GM23338 (cell line): ENCODE measurements around the gene PRKCH. TPM values are rescaled to one million over a fixed set of nuclear protein-coding genes. Genes with fewer than 3 reads are reported as not detected.

Source experiments
- ATAC-seq: fragments of 200-7000 bp; cut with Tn5 transposase; 3 replicates; pipeline ENCODE4 v1.9.1; 2020
- DNase-seq: peaks from one replicate; pipeline ENCODE4 v3.0.0-alpha.2; 2015; ENCODE audit warnings: low spot score
- H2AFZ ChIP-seq: fragments of 200-600 bp; sonication (generic); 2 replicates; pipeline ENCODE4 v1.8.0; 2016; ENCODE audit warnings: antibody characterized with exemption, mild to moderate bottlenecking, moderate library complexity
- H3F3A ChIP-seq: fragments of 200-600 bp; sonication (generic); replicated peaks from 2 replicates; pipeline ENCODE4 v1.8.0; 2017; ENCODE audit warnings: antibody characterized with exemption, mixed run types, low read depth
- H3K27ac ChIP-seq: fragments of 200-600 bp; sonication (generic); 2 replicates; pipeline ENCODE4 v1.6.1; 2016; ENCODE audit warnings: low read depth
- H3K27me3 ChIP-seq: fragments of 200-600 bp; sonication (generic); 2 replicates; pipeline ENCODE4 v1.8.0; 2016; ENCODE audit warnings: mild to moderate bottlenecking, mixed run types, moderate library complexity; ENCODE audit not compliant: insufficient read depth
- H3K36me3 ChIP-seq: fragments of 200-600 bp; sonication (generic); 2 replicates; pipeline ENCODE4 v1.8.0; 2016; ENCODE audit warnings: mild to moderate bottlenecking; ENCODE audit not compliant: insufficient read depth
- H3K4me1 ChIP-seq: fragments of 200-600 bp; sonication (generic); 2 replicates; pipeline ENCODE4 v1.8.0; 2016; ENCODE audit warnings: mild to moderate bottlenecking, moderate library complexity; ENCODE audit not compliant: insufficient read depth
- H3K4me2 ChIP-seq: fragments of 200-600 bp; sonication (generic); 2 replicates; pipeline ENCODE4 v1.7.1; 2017; ENCODE audit warnings: mixed run types
- H3K4me3 ChIP-seq: fragments of 200-600 bp; sonication (generic); 2 replicates; pipeline ENCODE4 v1.6.1; 2016; ENCODE audit warnings: mixed run types
- H3K79me2 ChIP-seq: fragments of 200-600 bp; sonication (generic); replicated peaks from 2 replicates; pipeline ENCODE4 v1.8.0; 2017; ENCODE audit warnings: mild to moderate bottlenecking; ENCODE audit not compliant: insufficient read depth
- H3K9me2 ChIP-seq: fragments of 200-600 bp; sonication (generic); 2 replicates; pipeline ENCODE4 v1.8.0; 2017; ENCODE audit not compliant: insufficient read depth
- H4K20me1 ChIP-seq: fragments of 200-600 bp; sonication (generic); replicated peaks from 2 replicates; pipeline ENCODE4 v1.8.0; 2017; ENCODE audit warnings: mild to moderate bottlenecking; ENCODE audit not compliant: insufficient read depth
- H3K27ac Mint-ChIP-seq: 2 replicates; pipeline ENCODE4 v1.8.0; 2020; ENCODE audit warnings: inconsistent platforms, mild to moderate bottlenecking, moderate library complexity, mixed read lengths
- H3K27me3 Mint-ChIP-seq: 3 replicates; pipeline ENCODE4 v1.8.0; 2022; ENCODE audit warnings: low read depth, mild to moderate bottlenecking, moderate library complexity, mixed read lengths, inconsistent platforms; ENCODE audit not compliant: insufficient read depth, poor library complexity
- H3K36me3 Mint-ChIP-seq: 3 replicates; pipeline ENCODE4 v1.8.0; 2021; ENCODE audit warnings: low read depth, mild to moderate bottlenecking, inconsistent platforms, moderate library complexity, mixed read lengths
- H3K4me1 Mint-ChIP-seq: 3 replicates; pipeline ENCODE4 v1.8.0; 2020; ENCODE audit warnings: mild to moderate bottlenecking, inconsistent platforms, mixed read lengths
- H3K4me3 Mint-ChIP-seq: 3 replicates; pipeline ENCODE4 v1.8.0; 2021; ENCODE audit warnings: moderate library complexity, mild to moderate bottlenecking, inconsistent platforms, mixed read lengths
- H3K9me3 Mint-ChIP-seq: 3 replicates; pipeline ENCODE4 v1.8.0; 2020; ENCODE audit warnings: moderate library complexity, mild to moderate bottlenecking, inconsistent platforms, mixed read lengths
- CREB1 ChIP-seq: fragments of 250-450 bp; sonication (Bioruptor Pico); IDR thresholded peaks from 2 replicates; pipeline ENCODE4 v1.5.0; 2020; ENCODE audit warnings: low read depth, mild to moderate bottlenecking, moderate library complexity
- JUNB ChIP-seq: IDR thresholded peaks from one replicate; pipeline ENCODE4 v1.6.1; 2016; ENCODE audit warnings: antibody characterized with exemption; ENCODE audit not compliant: unreplicated experiment
- NANOG ChIP-seq: IDR thresholded peaks from 2 replicates; pipeline ENCODE4 v1.6.1; 2016; ENCODE audit warnings: antibody characterized with exemption, borderline replicate concordance
- STAT1 ChIP-seq: IDR thresholded peaks from one replicate; pipeline ENCODE4 v1.6.1; 2016; ENCODE audit warnings: antibody characterized with exemption; ENCODE audit not compliant: unreplicated experiment
- ZNF114 ChIP-seq: fragments of 250-450 bp; sonication (Bioruptor Pico); IDR thresholded peaks from 2 replicates; pipeline ENCODE4 v1.5.0; 2020; ENCODE audit warnings: mild to moderate bottlenecking, moderate library complexity
- ZNF331 ChIP-seq: fragments of 250-450 bp; sonication (Bioruptor Pico); IDR thresholded peaks from 2 replicates; pipeline ENCODE4 v1.5.0; 2020; ENCODE audit warnings: low read depth, mild to moderate bottlenecking, moderate library complexity
- polyA plus RNA-seq: library from polyadenylated mRNA; unstranded; fragments of >200 nt; fragmentation: Nextera tagmentation; extraction: Ambion mirVana; gene quantifications from 2 replicates; pipeline ENCODE4 v1.2.1, GENCODE V29; 2016
- total RNA-seq: library from RNA; depleted of rRNA; stranded (reverse); fragments of >200 nt; shearing (Covaris generic); gene quantifications from 2 replicates; pipeline ENCODE4 v1.2.3, GENCODE V29; 2014
- TF ChIP-seq, protein P1 (sequence below), 2 experiments: fragments of 200-600 bp in 1 of 2; sonication (generic) in 1 of 2; conservative IDR thresholded peaks; 2 replicates each; pipeline versions ENCODE4 v1.5.1 to v1.6.1; 2016 to 2017; ENCODE audit warnings: antibody characterized with exemption in 2 of 2, low read depth in 2 of 2, mild to moderate bottlenecking in 2 of 2, moderate library complexity in 1 of 2
- TF ChIP-seq, protein P2 (sequence below): IDR thresholded peaks from one replicate; pipeline ENCODE4 v1.6.1; 2018; ENCODE audit warnings: antibody characterized with exemption; ENCODE audit not compliant: unreplicated experiment
- TF ChIP-seq, protein P3 (sequence below): fragments of 250-450 bp; sonication (Bioruptor Pico); IDR thresholded peaks from 2 replicates; pipeline ENCODE4 v1.5.0; 2020; ENCODE audit warnings: mild to moderate bottlenecking, moderate library complexity

The PRKCH gene
- total and polyA plus RNA-seq, 2 experiments from 2014 or later = 5.4 to 10.1 TPM

DNA sequence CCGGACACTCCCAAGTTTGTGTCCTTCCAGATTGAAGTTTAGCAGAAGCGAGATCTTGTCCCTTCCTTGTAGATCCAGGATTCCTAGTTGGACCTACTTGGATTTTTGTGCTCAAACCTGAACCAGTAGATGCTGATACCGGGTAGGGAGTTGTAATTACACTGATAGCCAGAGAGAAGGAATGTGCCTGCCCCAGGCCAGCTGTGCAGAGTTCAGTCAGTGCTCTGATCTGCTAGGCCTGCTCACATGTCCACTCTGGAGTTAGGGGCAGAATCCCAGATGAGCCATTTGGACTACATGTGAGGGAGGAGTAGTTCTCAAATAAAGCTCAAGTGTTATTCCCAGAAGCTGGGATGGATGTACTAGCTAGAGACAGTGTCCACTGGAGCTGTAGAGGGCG is 65.7 kb downstream of the PRKCH start:
- Histone ChIP-seq H3K4me2 (no peak overlapping the region), H4K20me1 (no peaks in the 10 kb centered on the region), H3F3A (no peaks in the 10 kb centered on the region), H3K27me3 (no peaks in the 10 kb centered on the region), H3K79me2 (no peaks in the 10 kb centered on the region), H2AFZ (no peak overlapping the region), H3K4me1 (no peaks in the 10 kb centered on the region), H3K9me2 (no peaks in the 10 kb centered on the region; the same call in 1 of the 2 replicates), H3K4me3 (no peak overlapping the region), H3K27ac (no peak overlapping the region), H3K36me3 (no peaks in the 10 kb centered on the region)
- peaks cover 3% of the 10 kb centered on the region for H3K27me3 Mint-ChIP-seq
- TF ChIP-seq CREB1 = no peak
- no peak for TF ChIP-seq ZNF331 (CRISPR knock-in tag)
- DNase-seq = no peak
- no peaks in the 10 kb centered on the region for H3K9me3 Mint-ChIP-seq
- H3K4me1 Mint-ChIP-seq = no peaks in the 10 kb centered on the region
- H3K36me3 Mint-ChIP-seq = no peaks in the 10 kb centered on the region
- ATAC-seq = no peak
- no peak overlapping the region for H3K4me3 Mint-ChIP-seq
- no peak overlapping the region for H3K27ac Mint-ChIP-seq

DNA sequence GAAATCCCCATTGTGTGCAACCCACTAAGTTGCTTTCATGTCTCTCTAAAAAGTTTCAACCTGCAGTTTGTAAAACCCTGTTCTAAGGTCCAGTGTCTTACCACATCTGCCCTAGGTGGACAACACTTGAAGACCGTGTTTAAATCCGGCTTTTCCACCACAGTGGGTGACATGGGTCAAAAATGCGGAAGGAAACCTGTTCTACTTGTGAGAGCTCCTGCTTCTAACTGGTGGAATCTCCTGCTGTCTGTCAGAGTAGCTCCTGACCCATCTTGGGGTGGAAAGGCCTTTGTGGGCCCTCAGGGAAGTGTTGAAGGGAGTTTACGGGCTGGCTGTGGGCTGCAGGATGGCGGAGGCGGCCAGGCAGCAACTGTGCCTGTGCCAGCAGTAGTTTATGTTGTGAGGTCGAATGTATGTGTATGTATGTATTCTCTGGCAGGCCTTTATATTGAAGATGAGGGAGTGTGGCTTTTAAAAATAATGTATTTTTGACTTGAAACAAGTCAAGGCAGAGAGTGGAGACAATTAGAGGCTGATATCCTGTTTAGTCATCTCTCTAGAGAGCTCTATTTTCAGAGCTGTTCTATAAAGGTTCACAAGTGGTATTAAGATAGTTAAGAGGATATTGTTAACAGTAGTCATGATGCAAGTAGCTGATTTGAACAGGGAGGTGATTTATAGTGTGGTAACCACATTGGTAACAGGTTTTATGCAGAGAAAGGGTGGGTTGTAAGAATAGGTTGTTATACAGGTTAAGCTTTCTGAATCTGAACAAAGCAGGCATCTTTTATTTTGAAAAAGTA is 67.0 kb downstream of the PRKCH start:
- no peaks in the 10 kb centered on the region for H3F3A ChIP-seq
- no peaks in the 10 kb centered on the region for H3K9me3 Mint-ChIP-seq

More for the DNA sequence above, 67.0 kb downstream of the PRKCH start:
- Mint-ChIP-seq H3K27me3 (peaks cover 3% of the 10 kb centered on the region), H3K4me1 (no peaks in the 10 kb centered on the region), H3K36me3 (no peaks in the 10 kb centered on the region), H3K4me3 (no peak overlapping the region), H3K27ac (no peak overlapping the region)
- H3K4me1 ChIP-seq = no peaks in the 10 kb centered on the region
- H3K79me2 ChIP-seq = no peaks in the 10 kb centered on the region
- H2AFZ ChIP-seq = no peak overlapping the region
- no peaks in the 10 kb centered on the region for H3K27me3 ChIP-seq
- no peak for DNase-seq
- no peak overlapping the region for H3K4me2 ChIP-seq
- no peaks in the 10 kb centered on the region for H4K20me1 ChIP-seq
- H3K27ac ChIP-seq = no peak overlapping the region
- H3K9me2 ChIP-seq = no peaks in the 10 kb centered on the region
- no peak for ATAC-seq
- no peak for TF ChIP-seq STAT1
- no peak for TF ChIP-seq ZNF114 (CRISPR knock-in tag)
- no peak for TF ChIP-seq ZNF331 (CRISPR knock-in tag)
- TF ChIP-seq, protein P1, sequence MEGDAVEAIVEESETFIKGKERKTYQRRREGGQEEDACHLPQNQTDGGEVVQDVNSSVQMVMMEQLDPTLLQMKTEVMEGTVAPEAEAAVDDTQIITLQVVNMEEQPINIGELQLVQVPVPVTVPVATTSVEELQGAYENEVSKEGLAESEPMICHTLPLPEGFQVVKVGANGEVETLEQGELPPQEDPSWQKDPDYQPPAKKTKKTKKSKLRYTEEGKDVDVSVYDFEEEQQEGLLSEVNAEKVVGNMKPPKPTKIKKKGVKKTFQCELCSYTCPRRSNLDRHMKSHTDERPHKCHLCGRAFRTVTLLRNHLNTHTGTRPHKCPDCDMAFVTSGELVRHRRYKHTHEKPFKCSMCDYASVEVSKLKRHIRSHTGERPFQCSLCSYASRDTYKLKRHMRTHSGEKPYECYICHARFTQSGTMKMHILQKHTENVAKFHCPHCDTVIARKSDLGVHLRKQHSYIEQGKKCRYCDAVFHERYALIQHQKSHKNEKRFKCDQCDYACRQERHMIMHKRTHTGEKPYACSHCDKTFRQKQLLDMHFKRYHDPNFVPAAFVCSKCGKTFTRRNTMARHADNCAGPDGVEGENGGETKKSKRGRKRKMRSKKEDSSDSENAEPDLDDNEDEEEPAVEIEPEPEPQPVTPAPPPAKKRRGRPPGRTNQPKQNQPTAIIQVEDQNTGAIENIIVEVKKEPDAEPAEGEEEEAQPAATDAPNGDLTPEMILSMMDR (conservative IDR thresholded peaks at IDR 0.05; ENCODE audit: low read depth in 2 of 2) = no peak
- no peak for TF ChIP-seq NANOG
- TF ChIP-seq JUNB = no peak
- TF ChIP-seq, protein P2, sequence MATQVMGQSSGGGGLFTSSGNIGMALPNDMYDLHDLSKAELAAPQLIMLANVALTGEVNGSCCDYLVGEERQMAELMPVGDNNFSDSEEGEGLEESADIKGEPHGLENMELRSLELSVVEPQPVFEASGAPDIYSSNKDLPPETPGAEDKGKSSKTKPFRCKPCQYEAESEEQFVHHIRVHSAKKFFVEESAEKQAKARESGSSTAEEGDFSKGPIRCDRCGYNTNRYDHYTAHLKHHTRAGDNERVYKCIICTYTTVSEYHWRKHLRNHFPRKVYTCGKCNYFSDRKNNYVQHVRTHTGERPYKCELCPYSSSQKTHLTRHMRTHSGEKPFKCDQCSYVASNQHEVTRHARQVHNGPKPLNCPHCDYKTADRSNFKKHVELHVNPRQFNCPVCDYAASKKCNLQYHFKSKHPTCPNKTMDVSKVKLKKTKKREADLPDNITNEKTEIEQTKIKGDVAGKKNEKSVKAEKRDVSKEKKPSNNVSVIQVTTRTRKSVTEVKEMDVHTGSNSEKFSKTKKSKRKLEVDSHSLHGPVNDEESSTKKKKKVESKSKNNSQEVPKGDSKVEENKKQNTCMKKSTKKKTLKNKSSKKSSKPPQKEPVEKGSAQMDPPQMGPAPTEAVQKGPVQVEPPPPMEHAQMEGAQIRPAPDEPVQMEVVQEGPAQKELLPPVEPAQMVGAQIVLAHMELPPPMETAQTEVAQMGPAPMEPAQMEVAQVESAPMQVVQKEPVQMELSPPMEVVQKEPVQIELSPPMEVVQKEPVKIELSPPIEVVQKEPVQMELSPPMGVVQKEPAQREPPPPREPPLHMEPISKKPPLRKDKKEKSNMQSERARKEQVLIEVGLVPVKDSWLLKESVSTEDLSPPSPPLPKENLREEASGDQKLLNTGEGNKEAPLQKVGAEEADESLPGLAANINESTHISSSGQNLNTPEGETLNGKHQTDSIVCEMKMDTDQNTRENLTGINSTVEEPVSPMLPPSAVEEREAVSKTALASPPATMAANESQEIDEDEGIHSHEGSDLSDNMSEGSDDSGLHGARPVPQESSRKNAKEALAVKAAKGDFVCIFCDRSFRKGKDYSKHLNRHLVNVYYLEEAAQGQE = no peak
- TF ChIP-seq, protein P3, sequence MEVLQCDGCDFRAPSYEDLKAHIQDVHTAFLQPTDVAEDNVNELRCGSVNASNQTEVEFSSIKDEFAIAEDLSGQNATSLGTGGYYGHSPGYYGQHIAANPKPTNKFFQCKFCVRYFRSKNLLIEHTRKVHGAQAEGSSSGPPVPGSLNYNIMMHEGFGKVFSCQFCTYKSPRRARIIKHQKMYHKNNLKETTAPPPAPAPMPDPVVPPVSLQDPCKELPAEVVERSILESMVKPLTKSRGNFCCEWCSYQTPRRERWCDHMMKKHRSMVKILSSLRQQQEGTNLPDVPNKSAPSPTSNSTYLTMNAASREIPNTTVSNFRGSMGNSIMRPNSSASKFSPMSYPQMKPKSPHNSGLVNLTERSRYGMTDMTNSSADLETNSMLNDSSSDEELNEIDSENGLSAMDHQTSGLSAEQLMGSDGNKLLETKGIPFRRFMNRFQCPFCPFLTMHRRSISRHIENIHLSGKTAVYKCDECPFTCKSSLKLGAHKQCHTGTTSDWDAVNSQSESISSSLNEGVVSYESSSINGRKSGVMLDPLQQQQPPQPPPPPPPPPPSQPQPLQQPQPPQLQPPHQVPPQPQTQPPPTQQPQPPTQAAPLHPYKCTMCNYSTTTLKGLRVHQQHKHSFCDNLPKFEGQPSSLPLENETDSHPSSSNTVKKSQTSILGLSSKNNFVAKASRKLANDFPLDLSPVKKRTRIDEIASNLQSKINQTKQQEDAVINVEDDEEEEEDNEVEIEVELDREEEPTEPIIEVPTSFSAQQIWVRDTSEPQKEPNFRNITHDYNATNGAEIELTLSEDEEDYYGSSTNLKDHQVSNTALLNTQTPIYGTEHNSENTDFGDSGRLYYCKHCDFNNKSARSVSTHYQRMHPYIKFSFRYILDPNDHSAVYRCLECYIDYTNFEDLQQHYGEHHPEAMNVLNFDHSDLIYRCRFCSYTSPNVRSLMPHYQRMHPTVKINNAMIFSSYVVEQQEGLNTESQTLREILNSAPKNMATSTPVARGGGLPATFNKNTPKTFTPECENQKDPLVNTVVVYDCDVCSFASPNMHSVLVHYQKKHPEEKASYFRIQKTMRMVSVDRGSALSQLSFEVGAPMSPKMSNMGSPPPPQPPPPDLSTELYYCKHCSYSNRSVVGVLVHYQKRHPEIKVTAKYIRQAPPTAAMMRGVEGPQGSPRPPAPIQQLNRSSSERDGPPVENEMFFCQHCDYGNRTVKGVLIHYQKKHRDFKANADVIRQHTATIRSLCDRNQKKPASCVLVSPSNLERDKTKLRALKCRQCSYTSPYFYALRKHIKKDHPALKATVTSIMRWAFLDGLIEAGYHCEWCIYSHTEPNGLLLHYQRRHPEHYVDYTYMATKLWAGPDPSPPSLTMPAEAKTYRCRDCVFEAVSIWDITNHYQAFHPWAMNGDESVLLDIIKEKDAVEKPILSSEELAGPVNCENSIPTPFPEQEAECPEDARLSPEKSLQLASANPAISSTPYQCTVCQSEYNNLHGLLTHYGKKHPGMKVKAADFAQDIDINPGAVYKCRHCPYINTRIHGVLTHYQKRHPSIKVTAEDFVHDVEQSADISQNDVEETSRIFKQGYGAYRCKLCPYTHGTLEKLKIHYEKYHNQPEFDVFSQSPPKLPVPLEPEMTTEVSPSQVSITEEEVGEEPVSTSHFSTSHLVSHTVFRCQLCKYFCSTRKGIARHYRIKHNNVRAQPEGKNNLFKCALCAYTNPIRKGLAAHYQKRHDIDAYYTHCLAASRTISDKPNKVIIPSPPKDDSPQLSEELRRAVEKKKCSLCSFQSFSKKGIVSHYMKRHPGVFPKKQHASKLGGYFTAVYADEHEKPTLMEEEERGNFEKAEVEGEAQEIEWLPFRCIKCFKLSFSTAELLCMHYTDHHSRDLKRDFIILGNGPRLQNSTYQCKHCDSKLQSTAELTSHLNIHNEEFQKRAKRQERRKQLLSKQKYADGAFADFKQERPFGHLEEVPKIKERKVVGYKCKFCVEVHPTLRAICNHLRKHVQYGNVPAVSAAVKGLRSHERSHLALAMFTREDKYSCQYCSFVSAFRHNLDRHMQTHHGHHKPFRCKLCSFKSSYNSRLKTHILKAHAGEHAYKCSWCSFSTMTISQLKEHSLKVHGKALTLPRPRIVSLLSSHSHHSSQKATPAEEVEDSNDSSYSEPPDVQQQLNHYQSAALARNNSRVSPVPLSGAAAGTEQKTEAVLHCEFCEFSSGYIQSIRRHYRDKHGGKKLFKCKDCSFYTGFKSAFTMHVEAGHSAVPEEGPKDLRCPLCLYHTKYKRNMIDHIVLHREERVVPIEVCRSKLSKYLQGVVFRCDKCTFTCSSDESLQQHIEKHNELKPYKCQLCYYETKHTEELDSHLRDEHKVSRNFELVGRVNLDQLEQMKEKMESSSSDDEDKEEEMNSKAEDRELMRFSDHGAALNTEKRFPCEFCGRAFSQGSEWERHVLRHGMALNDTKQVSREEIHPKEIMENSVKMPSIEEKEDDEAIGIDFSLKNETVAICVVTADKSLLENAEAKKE (CRISPR knock-in tag) = no peak
- no peaks in the 10 kb centered on the region for H3K36me3 ChIP-seq
- H3K4me3 ChIP-seq = no peak overlapping the region
